ENCODE measurements around the gene STOML2.

STOML2 gene

DNA sequence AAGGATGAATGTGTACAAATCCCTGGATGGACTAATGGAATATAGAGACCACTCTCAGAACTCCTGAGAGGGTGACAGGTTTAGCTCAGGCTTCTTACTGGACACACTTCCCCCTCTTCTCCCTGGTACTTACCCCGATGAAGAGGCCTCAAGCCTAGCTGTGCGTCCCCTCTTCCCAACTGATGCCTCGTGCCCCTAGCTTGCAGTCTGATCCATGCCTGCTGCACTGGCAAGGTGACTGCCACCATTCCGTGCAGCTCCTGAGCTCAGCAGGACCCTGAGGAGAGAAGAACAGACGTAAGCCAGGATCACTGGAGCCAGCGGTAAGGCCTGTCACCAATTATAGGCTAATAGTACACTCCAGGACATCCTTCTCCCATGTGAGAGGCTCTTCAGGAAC lies 5.5 kb upstream of the STOML2 start:
- no peak for DNase-seq (ENCODE audit: low read depth)
- TF ChIP-seq CTCF (IDR thresholded peaks at IDR 0.05; ENCODE audit: low read depth, low read length) = no peak
- no peak for TF ChIP-seq MYC (IDR thresholded peaks at IDR 0.05; ENCODE audit: low read depth, low read length)
- no peak for TF ChIP-seq POLR2A (IDR thresholded peaks at IDR 0.05; ENCODE audit: extremely low read depth, insufficient read length)
- H3K4me3 ChIP-seq (ENCODE audit: low read depth, low read length) = no peak overlapping the region

GRCh38 chr9:35107297-35108290 lies 4.7 kb upstream of the STOML2 start:
- no peak for DNase-seq (ENCODE audit: low read depth)
- no peak for TF ChIP-seq POLR2A (IDR thresholded peaks at IDR 0.05; ENCODE audit: extremely low read depth, insufficient read length)
- no peak for TF ChIP-seq MAX (IDR thresholded peaks at IDR 0.05; ENCODE audit: low read depth, low read length)
- no peak for TF ChIP-seq MYC (IDR thresholded peaks at IDR 0.05; ENCODE audit: low read depth, low read length)
- no peak for TF ChIP-seq CTCF (IDR thresholded peaks at IDR 0.05; ENCODE audit: low read depth, low read length)

GRCh38 chr9:35106343-35106730 lies 3.4 kb upstream of the STOML2 start:
- DNase-seq (ENCODE audit: low read depth) = no peak
- no peak overlapping the region for H3K4me3 ChIP-seq (ENCODE audit: low read depth, low read length)
- TF ChIP-seq POLR2A (IDR thresholded peaks at IDR 0.05; ENCODE audit: extremely low read depth, insufficient read length) (no peak), CTCF (IDR thresholded peaks at IDR 0.05; ENCODE audit: low read depth, low read length) (no peak), MAX (IDR thresholded peaks at IDR 0.05; ENCODE audit: low read depth, low read length) (no peak), MYC (IDR thresholded peaks at IDR 0.05; ENCODE audit: low read depth, low read length) (no peak)

More at GRCh38 chr9:35107297-35108290, 4.7 kb upstream of the STOML2 start:
- H3K4me3 ChIP-seq (ENCODE audit: low read depth, low read length) = no peak overlapping the region

GRCh38 chr9:35105571-35106342 lies 2.8 kb upstream of the STOML2 start:
- no peak overlapping the region for H3K4me3 ChIP-seq (ENCODE audit: low read depth, low read length)
- no peak for DNase-seq (ENCODE audit: low read depth)
- TF ChIP-seq CTCF (IDR thresholded peaks at IDR 0.05; ENCODE audit: low read depth, low read length) = no peak
- TF ChIP-seq MYC (IDR thresholded peaks at IDR 0.05; ENCODE audit: low read depth, low read length) = no peak
- TF ChIP-seq POLR2A (IDR thresholded peaks at IDR 0.05; ENCODE audit: extremely low read depth, insufficient read length) = no peak
- no peak for TF ChIP-seq MAX (IDR thresholded peaks at IDR 0.05; ENCODE audit: low read depth, low read length)

DNA sequence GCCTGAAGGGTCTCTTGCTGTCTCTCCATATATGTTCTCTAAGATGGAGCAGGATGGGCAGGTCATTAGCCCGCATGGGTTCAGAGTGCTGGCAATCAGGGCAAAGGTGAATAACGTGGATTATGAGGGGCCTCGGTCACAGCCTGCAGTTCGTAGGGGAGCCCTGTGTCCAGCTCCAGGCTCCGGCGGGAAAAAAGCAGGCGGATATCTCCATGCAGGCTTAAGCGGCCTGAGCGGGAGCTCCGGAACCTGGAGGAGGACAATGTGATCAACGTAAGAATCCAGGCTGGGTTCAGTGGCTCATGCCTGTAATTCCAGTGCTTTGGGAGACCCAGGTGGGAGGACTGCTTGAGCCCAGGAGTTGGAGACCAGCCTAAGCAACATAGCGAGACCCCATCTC lies 2.2 kb upstream of the STOML2 start:
- no peak for DNase-seq (ENCODE audit: low read depth)
- TF ChIP-seq MYC (IDR thresholded peaks at IDR 0.05; ENCODE audit: low read depth, low read length) = no peak
- no peak for TF ChIP-seq POLR2A (IDR thresholded peaks at IDR 0.05; ENCODE audit: extremely low read depth, insufficient read length)
- no peak for TF ChIP-seq MAX (IDR thresholded peaks at IDR 0.05; ENCODE audit: low read depth, low read length)
- no peak for TF ChIP-seq CTCF (IDR thresholded peaks at IDR 0.05; ENCODE audit: low read depth, low read length)
- no peak overlapping the region for H3K4me3 ChIP-seq (ENCODE audit: low read depth, low read length)
